GM21825 (cell line): ENCODE measurements around the gene NDUFAF4.
A peak's percentile ranks its signal among the peaks of the same experiment; 100 is the strongest.

Source experiments
- ATAC-seq: cut with Tn5 transposase; IDR thresholded peaks from one replicate; pipeline ENCODE4 v1.9.1; 2021; ENCODE audit warnings: mild to moderate bottlenecking, moderate library complexity; ENCODE audit not compliant: unreplicated experiment

NDUFAF4 gene

GRCh38 chr6:96897396-96898240 lies at the start of gene NDUFAF4:
TSS of gene NDUFAF4 (minus strand) at chr6:96897891. CDS start at chr6:96897801, 90 bp downstream.
- peak; percentile 93 for ATAC-seq

- peak; percentile 97 for ATAC-seq
Measured at GRCh38 chr6:96947055-96947454, 49.4 kb upstream of the NDUFAF4 start.

GRCh38 chr6:96943555-96944215 lies 46.0 kb upstream of the NDUFAF4 start:
- no peak for ATAC-seq

GRCh38 chr6:96942676-96943075 lies 45.0 kb upstream of the NDUFAF4 start:
- no peak for ATAC-seq

GRCh38 chr6:96940322-96940721 lies 42.6 kb upstream of the NDUFAF4 start:
- no peak for ATAC-seq

GRCh38 chr6:96939007-96939805 lies 41.5 kb upstream of the NDUFAF4 start:
- no peak for ATAC-seq

- ATAC-seq = no peak
Measured at GRCh38 chr6:96934087-96934486, 36.4 kb upstream of the NDUFAF4 start.

- ATAC-seq = no peak
Measured at GRCh38 chr6:96931198-96931597, 33.5 kb upstream of the NDUFAF4 start.

- ATAC-seq = no peak
Measured at GRCh38 chr6:96929741-96930140, 32.0 kb upstream of the NDUFAF4 start.

- no peak for ATAC-seq
Measured at GRCh38 chr6:96927660-96928059, 30.0 kb upstream of the NDUFAF4 start.

- ATAC-seq = no peak
Measured at GRCh38 chr6:96926425-96926824, 28.7 kb upstream of the NDUFAF4 start.

- ATAC-seq = no peak
Measured at GRCh38 chr6:96925290-96925687, 27.6 kb upstream of the NDUFAF4 start.

GRCh38 chr6:96923871-96924493 lies 26.3 kb upstream of the NDUFAF4 start:
- peak; percentile 80 for ATAC-seq

- no peak for ATAC-seq
Measured at GRCh38 chr6:96923400-96923799, 25.7 kb upstream of the NDUFAF4 start.

GRCh38 chr6:96917098-96917497 lies 19.4 kb upstream of the NDUFAF4 start:
- ATAC-seq = no peak

- no peak for ATAC-seq
Measured at GRCh38 chr6:96913621-96914020, 15.9 kb upstream of the NDUFAF4 start.

- no peak for ATAC-seq
Measured at GRCh38 chr6:96911751-96912150, 14.1 kb upstream of the NDUFAF4 start.

GRCh38 chr6:96911171-96911570 lies 13.5 kb upstream of the NDUFAF4 start:
- no peak for ATAC-seq

GRCh38 chr6:96909811-96910210 lies 12.1 kb upstream of the NDUFAF4 start:
- no peak for ATAC-seq

- peak; percentile 96 for ATAC-seq
Measured at GRCh38 chr6:96907498-96907897, 9.8 kb upstream of the NDUFAF4 start.

- no peak for ATAC-seq
Measured at GRCh38 chr6:96900873-96901272, 3.2 kb upstream of the NDUFAF4 start.
